ENCODE results near the gene SPACA1.

Gene SPACA1

GRCh38 chr6:88013015-88013414, 34.6 kb upstream of the SPACA1 start:
- CTCF ChIA-PET = interaction anchor here (0.6 kb wide), 1 partner anchor 11 kb away, joined by 3 read pairs; no protein-coding TSS in a partner anchor

DNA sequence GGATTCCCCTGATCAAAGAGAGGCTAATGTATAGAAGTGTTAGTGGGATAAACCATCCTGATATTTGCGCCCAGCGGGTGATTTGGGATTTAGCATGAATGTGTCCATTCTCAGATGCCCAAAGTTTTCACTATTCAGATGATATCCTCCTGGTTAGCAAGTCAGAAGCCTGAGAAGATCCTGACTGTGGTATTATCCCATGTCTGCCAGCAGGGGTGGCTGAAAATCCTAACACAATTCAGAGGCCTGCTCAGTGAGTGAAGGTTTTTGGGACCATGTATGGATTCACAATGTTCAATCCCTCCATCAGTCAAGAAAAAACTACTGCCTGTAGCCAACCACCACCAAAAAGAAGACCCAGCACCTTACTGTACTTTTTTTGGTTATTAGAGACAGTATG, 34.1 kb upstream of the SPACA1 start:
- TF ChIP-seq HOXD13 (CRISPR knock-in tag; IDR thresholded peaks at IDR 0.05; ENCODE audit: borderline replicate concordance) = no peak
- TF ChIP-seq ZFP69B (tag by site-specific recombination; IDR thresholded peaks at IDR 0.05) = no peak
- TF ChIP-seq SALL2 (tag by site-specific recombination; IDR thresholded peaks at IDR 0.05; ENCODE audit: borderline replicate concordance) = no peak
- TF ChIP-seq ZNF561 (tag by site-specific recombination; IDR thresholded peaks at IDR 0.05; ENCODE audit: borderline replicate concordance) = no peak
- no peak for TF ChIP-seq ZNF585B (tag by site-specific recombination; IDR thresholded peaks at IDR 0.05)
- no peak for TF ChIP-seq ZNF692 (tag by site-specific recombination; IDR thresholded peaks at IDR 0.05)
- TF ChIP-seq KLF8 (tag by site-specific recombination; IDR thresholded peaks at IDR 0.05) = no peak
- no peak for TF ChIP-seq ZSCAN5A (tag by site-specific recombination; IDR thresholded peaks at IDR 0.05)
- no peak for TF ChIP-seq ZNF548 (tag by site-specific recombination; IDR thresholded peaks at IDR 0.05)
- TF ChIP-seq, protein P1, sequence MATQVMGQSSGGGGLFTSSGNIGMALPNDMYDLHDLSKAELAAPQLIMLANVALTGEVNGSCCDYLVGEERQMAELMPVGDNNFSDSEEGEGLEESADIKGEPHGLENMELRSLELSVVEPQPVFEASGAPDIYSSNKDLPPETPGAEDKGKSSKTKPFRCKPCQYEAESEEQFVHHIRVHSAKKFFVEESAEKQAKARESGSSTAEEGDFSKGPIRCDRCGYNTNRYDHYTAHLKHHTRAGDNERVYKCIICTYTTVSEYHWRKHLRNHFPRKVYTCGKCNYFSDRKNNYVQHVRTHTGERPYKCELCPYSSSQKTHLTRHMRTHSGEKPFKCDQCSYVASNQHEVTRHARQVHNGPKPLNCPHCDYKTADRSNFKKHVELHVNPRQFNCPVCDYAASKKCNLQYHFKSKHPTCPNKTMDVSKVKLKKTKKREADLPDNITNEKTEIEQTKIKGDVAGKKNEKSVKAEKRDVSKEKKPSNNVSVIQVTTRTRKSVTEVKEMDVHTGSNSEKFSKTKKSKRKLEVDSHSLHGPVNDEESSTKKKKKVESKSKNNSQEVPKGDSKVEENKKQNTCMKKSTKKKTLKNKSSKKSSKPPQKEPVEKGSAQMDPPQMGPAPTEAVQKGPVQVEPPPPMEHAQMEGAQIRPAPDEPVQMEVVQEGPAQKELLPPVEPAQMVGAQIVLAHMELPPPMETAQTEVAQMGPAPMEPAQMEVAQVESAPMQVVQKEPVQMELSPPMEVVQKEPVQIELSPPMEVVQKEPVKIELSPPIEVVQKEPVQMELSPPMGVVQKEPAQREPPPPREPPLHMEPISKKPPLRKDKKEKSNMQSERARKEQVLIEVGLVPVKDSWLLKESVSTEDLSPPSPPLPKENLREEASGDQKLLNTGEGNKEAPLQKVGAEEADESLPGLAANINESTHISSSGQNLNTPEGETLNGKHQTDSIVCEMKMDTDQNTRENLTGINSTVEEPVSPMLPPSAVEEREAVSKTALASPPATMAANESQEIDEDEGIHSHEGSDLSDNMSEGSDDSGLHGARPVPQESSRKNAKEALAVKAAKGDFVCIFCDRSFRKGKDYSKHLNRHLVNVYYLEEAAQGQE (tag by site-specific recombination; IDR thresholded peaks at IDR 0.05) = no peak
- no peak for TF ChIP-seq ZNF416 (tag by site-specific recombination; IDR thresholded peaks at IDR 0.05)
- TF ChIP-seq FEZF1 (tag by site-specific recombination; IDR thresholded peaks at IDR 0.05) = no peak
- no peak for TF ChIP-seq ZNF184 (tag by site-specific recombination; IDR thresholded peaks at IDR 0.05)
- TF ChIP-seq WT1 (tag by site-specific recombination; IDR thresholded peaks at IDR 0.05) = no peak
- Histone ChIP-seq H3K36me3 (ENCODE audit: control insufficient read depth in 2 of 2, insufficient read depth in 1 of 2, low read length in 2 of 2) (no peaks in the 10 kb centered on the region), H3K4me3 (ENCODE audit: low read depth, low read length) (no peak overlapping the region), H3K9me3 (ENCODE audit: control insufficient read depth, insufficient read depth, low read depth, low read length) (no peaks in the 10 kb centered on the region), H3K27ac (ENCODE audit: extremely low read depth, low read depth, low read length) (no peak overlapping the region), H3K4me1 (ENCODE audit: control insufficient read depth, insufficient read depth, low read length) (no peaks in the 10 kb centered on the region)
- POLR2A ChIA-PET = no interaction called here
- CTCF ChIA-PET = interaction anchor here (0.6 kb wide), 3 partner anchors 83 to 227 kb away, joined by 3 to 11 read pairs (median 4); no protein-coding TSS in a partner anchor

More at GRCh38 chr6:88013015-88013414, 34.6 kb upstream of the SPACA1 start:
- Histone ChIP-seq H3K36me3 (ENCODE audit: control insufficient read depth in 2 of 2, insufficient read depth in 1 of 2, low read length in 2 of 2) (no peaks in the 10 kb centered on the region), H3K27ac (ENCODE audit: extremely low read depth, low read depth, low read length) (no peak overlapping the region), H3K4me1 (ENCODE audit: control insufficient read depth, insufficient read depth, low read length) (no peaks in the 10 kb centered on the region), H3K4me3 (ENCODE audit: low read depth, low read length) (no peak overlapping the region), H3K9me3 (ENCODE audit: control insufficient read depth, insufficient read depth, low read depth, low read length) (no peaks in the 10 kb centered on the region)
- TF ChIP-seq KLF10 (tag by site-specific recombination; IDR thresholded peaks at IDR 0.05) (no peak), ZNF138 (tag by site-specific recombination; IDR thresholded peaks at IDR 0.05; ENCODE audit: borderline replicate concordance) (no peak), KLF16 (tag by site-specific recombination; IDR thresholded peaks at IDR 0.05) (no peak), ZNF791 (tag by site-specific recombination; IDR thresholded peaks at IDR 0.05) (no peak), OVOL3 (tag by site-specific recombination; IDR thresholded peaks at IDR 0.05) (no peak), PRDM4 (tag by site-specific recombination; IDR thresholded peaks at IDR 0.05) (no peak), ZNF596 (tag by site-specific recombination; IDR thresholded peaks at IDR 0.05) (no peak), ZNF629 (tag by site-specific recombination; IDR thresholded peaks at IDR 0.05) (no peak), ZNF133 (tag by site-specific recombination; IDR thresholded peaks at IDR 0.05) (no peak), ZNF302 (tag by site-specific recombination; IDR thresholded peaks at IDR 0.05; ENCODE audit: low read depth) (no peak), SP2 (tag by site-specific recombination; IDR thresholded peaks at IDR 0.05) (no peak), MZF1 (tag by site-specific recombination; IDR thresholded peaks at IDR 0.05; ENCODE audit: borderline replicate concordance) (no peak)
- POLR2A ChIA-PET = no interaction called here

Measured in HEK293 (cell line).